Ovary (tissue), 9 donors: ENCODE data around the gene USH2A. TPM values are rescaled to one million over a fixed set of nuclear protein-coding genes. Genes with fewer than 3 reads are reported as not detected.

ENCODE experiments used
- DNase-seq, 5 donors: peaks; one replicate each; pipeline ENCODE4 v3.0.0-alpha.2; 2019 to 2020
- H3K27ac ChIP-seq, 2 donors: fragments of 200-600 bp; one replicate each; pipeline versions ENCODE4 v1.5.1 to v1.8.0; 2019 to 2022
- H3K27me3 ChIP-seq: fragments of 200-600 bp; one replicate; pipeline ENCODE4 v1.8.0; 2022
- H3K36me3 ChIP-seq: fragments of 200-600 bp; sonication (generic); one replicate; pipeline ENCODE4 v1.5.1; 2019
- H3K4me1 ChIP-seq: one replicate; pipeline ENCODE4 v1.8.1; 2013; ENCODE audit warnings: mild to moderate bottlenecking, moderate library complexity; ENCODE audit not compliant: insufficient read depth
- H3K4me3 ChIP-seq: fragments of 200-600 bp; sonication (generic); one replicate; pipeline ENCODE4 v1.5.1; 2017
- H3K9me3 ChIP-seq, 2 donors: fragments of 200-600 bp in 1 of 2; sonication (generic) in 1 of 2; one replicate each; pipeline versions ENCODE4 v1.5.1 to v1.8.1; 2013 to 2019; ENCODE audit warnings: mild to moderate bottlenecking in 1 of 2, moderate library complexity in 1 of 2
- EP300 ChIP-seq: sonication (generic); formaldehyde crosslinking; IDR thresholded peaks from one replicate; pipeline ENCODE4 v1.6.1; 2017; ENCODE audit warnings: antibody characterized with exemption
- POLR2A ChIP-seq: fragments of 450-650 bp; IDR thresholded peaks from one replicate; pipeline ENCODE4 v1.6.1; 2017; ENCODE audit warnings: antibody characterized with exemption, mild to moderate bottlenecking, moderate library complexity
- WGBS, 3 donors: extraction: QIAGEN DNeasy Blood & Tissue Kit in 1 of 3; methylation state at CpG; one replicate each; pipeline versions ENCODE4 v1.1.5 to v1.1.7; 2013 to 2017; 5-methylcytosine and 5-hydroxymethylcytosine counted together
- intact Hi-C, 4 donors: fragments of 100-400 bp; cut with DNase I; formaldehyde crosslinking; loops; one replicate each; pipeline versions ENCODE4 v1.11.0 to v1.15.1; 2022 to 2023
- polyA plus RNA-seq, 2 donors: library from polyadenylated mRNA; stranded (reverse); fragments of 200-250 nt in 1 of 2; fragments of 350-450 nt in 1 of 2; fragmentation: Illumina TruSeq in 1 of 2; extraction: RNeasy Lipid Tissue Mini Kit (QIAGEN cat#74804) in 1 of 2; gene quantifications; one replicate each; pipeline ENCODE4 v1.2.3, GENCODE V29; 2013 to 2014
- total RNA-seq, 7 donors: library from RNA; depleted of rRNA in 2 of 7; stranded (reverse); fragments of >200 nt in 2 of 7; fragmentation: NEBNext Ultra II Directional in 3 of 7; extraction: Animal tissue kit (Norgen Biotek cat#: 25700) in 3 of 7; gene quantifications; one replicate each; pipeline versions ENCODE4 v1.1.0 to v1.2.4, GENCODE V29; 2016 to 2023
- TF ChIP-seq, protein P1 (sequence below), 3 donors: fragments of 450-650 bp in 2 of 3; fragments of 200-600 bp in 1 of 3; IDR thresholded peaks; one replicate each; pipeline versions ENCODE4 v1.5.1 to v1.8.0; 2016 to 2022; ENCODE audit warnings: antibody characterized with exemption in 3 of 3, mild to moderate bottlenecking in 1 of 3
- donor health status: DM: no; HTN: no; CAD: no; lungs with moderate emphysema.
- donor health status: DM: no; HTN: no; CAD: no.
- donor health status: Bipolar disorder and iron deficiency.
- donor health status: DM: yes; HTN: yes; CAD: no.
- donor health status: DM: no; HTN: no; CAD: no.
- donor health status: DM: yes; HTN: yes; CAD: no.

USH2A gene
- total and polyA plus RNA-seq, 9 donors, result 0.01 to 0.11 TPM; not detected in 7

DNA sequence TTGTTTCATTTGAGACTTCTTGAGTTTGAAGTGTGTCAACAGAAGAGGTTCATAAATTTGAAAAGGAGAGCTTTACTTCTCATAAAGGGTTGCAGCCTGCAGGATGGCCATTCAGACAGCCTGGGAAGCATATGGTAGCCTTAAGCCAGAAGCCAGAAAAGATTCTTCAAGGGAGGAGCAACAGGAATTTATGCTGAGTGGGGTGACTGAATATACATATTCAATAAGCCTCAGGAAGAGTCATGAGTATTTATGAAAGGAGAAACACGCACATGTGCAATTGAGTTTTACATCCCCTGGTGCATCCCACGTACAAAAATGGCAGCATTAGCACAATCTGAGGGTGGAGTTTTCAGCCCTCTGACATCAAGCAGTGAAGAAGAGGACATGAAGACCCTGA, 565.9 kb downstream of the USH2A start:
- intact Hi-C loops, result no loop called here
- TF ChIP-seq POLR2A (no peak), EP300 (no peak)
- TF ChIP-seq, protein P1, sequence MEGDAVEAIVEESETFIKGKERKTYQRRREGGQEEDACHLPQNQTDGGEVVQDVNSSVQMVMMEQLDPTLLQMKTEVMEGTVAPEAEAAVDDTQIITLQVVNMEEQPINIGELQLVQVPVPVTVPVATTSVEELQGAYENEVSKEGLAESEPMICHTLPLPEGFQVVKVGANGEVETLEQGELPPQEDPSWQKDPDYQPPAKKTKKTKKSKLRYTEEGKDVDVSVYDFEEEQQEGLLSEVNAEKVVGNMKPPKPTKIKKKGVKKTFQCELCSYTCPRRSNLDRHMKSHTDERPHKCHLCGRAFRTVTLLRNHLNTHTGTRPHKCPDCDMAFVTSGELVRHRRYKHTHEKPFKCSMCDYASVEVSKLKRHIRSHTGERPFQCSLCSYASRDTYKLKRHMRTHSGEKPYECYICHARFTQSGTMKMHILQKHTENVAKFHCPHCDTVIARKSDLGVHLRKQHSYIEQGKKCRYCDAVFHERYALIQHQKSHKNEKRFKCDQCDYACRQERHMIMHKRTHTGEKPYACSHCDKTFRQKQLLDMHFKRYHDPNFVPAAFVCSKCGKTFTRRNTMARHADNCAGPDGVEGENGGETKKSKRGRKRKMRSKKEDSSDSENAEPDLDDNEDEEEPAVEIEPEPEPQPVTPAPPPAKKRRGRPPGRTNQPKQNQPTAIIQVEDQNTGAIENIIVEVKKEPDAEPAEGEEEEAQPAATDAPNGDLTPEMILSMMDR (IDR thresholded peaks at IDR 0.05), result no peak

DNA sequence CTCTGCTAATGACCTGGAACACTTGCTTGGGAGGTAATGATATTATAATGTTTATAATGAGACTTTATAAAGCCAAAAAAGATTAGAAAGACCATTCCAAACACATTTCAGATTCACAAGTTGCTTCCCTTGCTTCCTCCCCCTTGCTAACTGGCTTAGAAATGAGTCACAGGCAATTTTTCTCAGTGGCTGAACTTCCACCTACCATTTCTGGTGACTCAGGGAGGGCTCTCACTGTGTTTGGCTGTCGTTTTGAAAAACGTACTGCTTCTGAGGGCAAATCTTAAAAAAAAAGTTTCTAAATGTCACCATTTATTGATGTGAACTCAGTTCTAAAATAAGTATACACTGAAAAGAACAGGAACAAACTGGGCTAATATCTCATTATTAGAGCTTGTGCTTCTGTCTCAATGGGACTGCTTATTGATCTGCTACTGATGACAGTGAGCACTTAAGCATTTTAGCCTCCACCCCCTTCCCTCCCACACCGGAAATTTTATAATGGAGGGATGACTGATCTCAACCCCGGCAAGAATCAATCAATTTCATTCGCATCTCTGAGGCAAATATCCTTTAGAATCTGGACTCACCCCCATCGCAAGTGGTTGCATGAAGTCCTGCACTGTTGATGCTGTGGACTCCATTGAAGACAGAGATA, 577.9 kb downstream of the USH2A start:
- Histone ChIP-seq H3K36me3 (no peaks in the 10 kb centered on the region), H3K27ac (no peak overlapping the region), H3K27me3 (no peaks in the 10 kb centered on the region), H3K4me1 (no peaks in the 10 kb centered on the region), H3K4me3 (no peak overlapping the region), H3K9me3 (no peaks in the 10 kb centered on the region)
- TF ChIP-seq EP300, result no peak
- TF ChIP-seq, protein P1 (IDR thresholded peaks at IDR 0.05), result no peak
- TF ChIP-seq POLR2A, result no peak
- 65 to 82% (median 73%) methylated on average over 6 of the region's 6 CpGs for WGBS, 3 donors
- intact Hi-C loops, result no loop called here
- DNase-seq, result no peak

More for the DNA sequence above, 565.9 kb downstream of the USH2A start:
- Histone ChIP-seq H3K27me3 (no peaks in the 10 kb centered on the region), H3K4me3 (no peak overlapping the region), H3K4me1 (no peaks in the 10 kb centered on the region), H3K9me3 (no peaks in the 10 kb centered on the region), H3K27ac (no peak overlapping the region), H3K36me3 (no peaks in the 10 kb centered on the region)
- WGBS, 3 donors, result 30 to 83% (median 59%) methylated on average over 2 of the region's 2 CpGs
- no peak for DNase-seq

- H3K4me3 ChIP-seq, result no peak overlapping the region
- intact Hi-C loops, result no loop called here
- H3K27me3 ChIP-seq, result no peaks in the 10 kb centered on the region
- 78 to 83% (median 80%) methylated on average over 2 of the region's 2 CpGs for WGBS, 3 donors
- H3K36me3 ChIP-seq, result no peaks in the 10 kb centered on the region
- DNase-seq, result no peak
- H3K27ac ChIP-seq, result no peak overlapping the region
- H3K4me1 ChIP-seq, result no peaks in the 10 kb centered on the region
- no peaks in the 10 kb centered on the region for H3K9me3 ChIP-seq
- TF ChIP-seq POLR2A (no peak), EP300 (no peak)
- TF ChIP-seq, protein P1 (IDR thresholded peaks at IDR 0.05), result no peak
Measured at GRCh38 chr1:215844777-215845176, 578.5 kb downstream of the USH2A start.

DNA sequence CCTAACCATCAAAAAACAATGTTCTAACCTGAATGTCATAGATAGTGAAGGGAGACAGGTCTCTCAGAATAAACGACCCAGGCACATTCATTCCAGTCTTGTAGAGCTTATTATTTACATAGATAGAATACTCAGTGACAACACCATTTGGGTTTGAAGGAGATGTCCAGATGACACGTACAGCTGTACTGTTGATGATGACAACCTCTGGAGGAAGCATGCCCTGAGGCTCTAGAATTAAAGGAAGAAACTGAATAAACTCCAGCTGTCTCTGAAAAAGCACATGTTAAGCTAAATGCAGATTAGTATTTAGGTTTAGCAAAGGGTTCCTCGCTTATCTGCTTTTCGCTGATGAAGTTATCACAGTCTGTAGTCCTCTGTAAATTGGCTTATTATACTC, 579.0 kb downstream of the USH2A start:
- no peaks in the 10 kb centered on the region for H3K9me3 ChIP-seq
- intact Hi-C loops, result no loop called here
- H3K36me3 ChIP-seq, result no peaks in the 10 kb centered on the region
- H3K27ac ChIP-seq, result no peak overlapping the region
- H3K4me3 ChIP-seq, result no peak overlapping the region
- no peak for DNase-seq
- no peaks in the 10 kb centered on the region for H3K27me3 ChIP-seq
- TF ChIP-seq EP300 (no peak), POLR2A (no peak)
- TF ChIP-seq, protein P1 (IDR thresholded peaks at IDR 0.05), result no peak
- 56 to 74% (median 63%) methylated on average over 4 of the region's 4 CpGs for WGBS, 3 donors
- no peaks in the 10 kb centered on the region for H3K4me1 ChIP-seq
